Smooth muscle cell (in vitro differentiated cells): Measurements from ENCODE around the gene VARS1. TPM values are rescaled to one million over a fixed set of nuclear protein-coding genes. Genes with fewer than 3 reads are reported as not detected.
"Not testable (repeated sequence)": the region's sequence is repeated elsewhere in the genome, so short reads cannot be mapped to it uniquely, and the experiment has no call there.

ENCODE experiments used
- DNase-seq: peaks from one replicate; lab custom pipeline; 2025; ENCODE audit not compliant: unreplicated experiment; lab: John Stamatoyannopoulos, UW
- H2AFZ ChIP-seq: fragments of 200-600 bp; sonication (generic); 2 replicates; pipeline ENCODE4 v1.6.0; 2016; ENCODE audit warnings: antibody characterized with exemption, low read depth, mild to moderate bottlenecking
- H3F3A ChIP-seq: fragments of 200-600 bp; sonication (generic); 2 replicates; pipeline ENCODE4 v1.6.0; 2017; ENCODE audit warnings: antibody characterized with exemption, low read depth
- H3K27ac ChIP-seq: fragments of 200-600 bp; sonication (generic); 2 replicates; pipeline ENCODE4 v1.5.1; 2016; ENCODE audit warnings: low read depth, mild to moderate bottlenecking
- H3K27me3 ChIP-seq: fragments of 200-600 bp; sonication (generic); 2 replicates; pipeline ENCODE4 v1.6.1; 2016; ENCODE audit warnings: low read depth, mild to moderate bottlenecking
- H3K36me3 ChIP-seq: fragments of 200-600 bp; sonication (generic); 2 replicates; pipeline ENCODE4 v1.5.1; 2016; ENCODE audit warnings: low read depth
- H3K4me1 ChIP-seq: fragments of 200-600 bp; sonication (generic); 2 replicates; pipeline ENCODE4 v1.5.1; 2016; ENCODE audit warnings: low read depth
- H3K4me2 ChIP-seq: fragments of 200-600 bp; sonication (generic); 2 replicates; pipeline ENCODE4 v1.6.0; 2016; ENCODE audit warnings: mild to moderate bottlenecking
- H3K4me3 ChIP-seq: fragments of 200-600 bp; sonication (generic); 2 replicates; pipeline ENCODE4 v1.5.1; 2016; ENCODE audit warnings: mild to moderate bottlenecking
- H3K79me2 ChIP-seq: fragments of 200-600 bp; sonication (generic); 2 replicates; pipeline ENCODE4 v1.6.0; 2016; ENCODE audit warnings: low read depth, mild to moderate bottlenecking
- H3K9ac ChIP-seq: fragments of 200-600 bp; sonication (generic); 2 replicates; pipeline ENCODE4 v1.6.0; 2016; ENCODE audit warnings: low read depth
- H3K9me3 ChIP-seq: fragments of 200-600 bp; sonication (generic); replicated peaks from 2 replicates; pipeline ENCODE4 v1.5.1; 2016; ENCODE audit warnings: low read depth
- H4K20me1 ChIP-seq: fragments of 200-600 bp; sonication (generic); 2 replicates; pipeline ENCODE4 v1.6.0; 2016; ENCODE audit warnings: low read depth
- WGBS: methylation state at CpG from one replicate; pipeline ENCODE4 v1.1.7; 2016; ENCODE audit warnings: low lambda C conversion rate; 5-methylcytosine and 5-hydroxymethylcytosine counted together
- polyA plus RNA-seq: library from polyadenylated mRNA; unstranded; fragments of >200 nt; fragmentation: Nextera tagmentation; extraction: Ambion mirVana; gene quantifications from 2 replicates; pipeline ENCODE4 v1.2.1, GENCODE V29; 2016
- total RNA-seq: library from RNA; depleted of rRNA; stranded (reverse); fragments of >200 nt; gene quantifications from 2 replicates; pipeline ENCODE4 v1.2.3, GENCODE V29; 2014
- TF ChIP-seq, protein P1 (sequence below): fragments of 200-600 bp; sonication (generic); IDR thresholded peaks from 2 replicates; pipeline ENCODE4 v1.5.1; 2017; ENCODE audit warnings: borderline replicate concordance, mild to moderate bottlenecking, antibody characterized with exemption; ENCODE audit not compliant: insufficient read depth, poor library complexity, severe bottlenecking

VARS1 gene
- total and polyA plus RNA-seq, 2 experiments from 2014 or later = 60.8 to 80.8 TPM

DNA sequence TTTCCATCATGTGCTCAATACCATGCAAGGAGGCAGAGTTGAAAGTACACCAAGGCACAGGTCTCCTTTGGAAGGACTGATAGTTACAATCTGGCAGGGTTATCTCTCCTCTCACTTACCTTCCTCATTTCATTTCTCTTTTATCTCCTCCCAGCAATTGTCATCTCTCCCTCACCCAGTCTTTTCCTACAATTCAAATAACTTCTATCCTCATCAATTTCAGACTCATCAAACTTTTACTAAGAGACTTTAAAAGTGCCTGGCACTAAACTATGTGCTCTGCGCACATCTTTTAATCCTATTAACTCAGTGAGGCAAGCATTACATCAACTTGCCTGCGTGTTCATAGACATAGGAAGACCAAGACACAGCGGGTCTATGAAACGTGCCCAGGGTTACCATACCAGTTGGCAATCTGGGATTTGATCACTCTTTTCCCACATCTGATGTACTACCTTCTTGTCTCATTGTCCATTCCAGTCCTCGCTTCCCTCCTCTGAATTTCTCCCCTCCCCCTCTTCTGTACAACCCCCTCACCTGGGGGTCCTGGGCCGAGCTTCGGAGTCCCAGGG is 1.2 kb downstream of the VARS1 start:
- TF ChIP-seq, protein P1, sequence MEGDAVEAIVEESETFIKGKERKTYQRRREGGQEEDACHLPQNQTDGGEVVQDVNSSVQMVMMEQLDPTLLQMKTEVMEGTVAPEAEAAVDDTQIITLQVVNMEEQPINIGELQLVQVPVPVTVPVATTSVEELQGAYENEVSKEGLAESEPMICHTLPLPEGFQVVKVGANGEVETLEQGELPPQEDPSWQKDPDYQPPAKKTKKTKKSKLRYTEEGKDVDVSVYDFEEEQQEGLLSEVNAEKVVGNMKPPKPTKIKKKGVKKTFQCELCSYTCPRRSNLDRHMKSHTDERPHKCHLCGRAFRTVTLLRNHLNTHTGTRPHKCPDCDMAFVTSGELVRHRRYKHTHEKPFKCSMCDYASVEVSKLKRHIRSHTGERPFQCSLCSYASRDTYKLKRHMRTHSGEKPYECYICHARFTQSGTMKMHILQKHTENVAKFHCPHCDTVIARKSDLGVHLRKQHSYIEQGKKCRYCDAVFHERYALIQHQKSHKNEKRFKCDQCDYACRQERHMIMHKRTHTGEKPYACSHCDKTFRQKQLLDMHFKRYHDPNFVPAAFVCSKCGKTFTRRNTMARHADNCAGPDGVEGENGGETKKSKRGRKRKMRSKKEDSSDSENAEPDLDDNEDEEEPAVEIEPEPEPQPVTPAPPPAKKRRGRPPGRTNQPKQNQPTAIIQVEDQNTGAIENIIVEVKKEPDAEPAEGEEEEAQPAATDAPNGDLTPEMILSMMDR = no peak
- peak overlapping the region; percentile 90 for H3K27ac ChIP-seq
- H3K9ac ChIP-seq = peak overlapping the region; percentile 89
- no peaks in the 10 kb centered on the region for H3K27me3 ChIP-seq
- DNase-seq = no peak
- peak overlapping the region; percentile 98 for H3K4me3 ChIP-seq
- no peaks in the 10 kb centered on the region for H3K4me1 ChIP-seq
- no peaks in the 10 kb centered on the region for H3K9me3 ChIP-seq
- H2AFZ ChIP-seq = peak overlapping the region; percentile 97
- WGBS = 1% methylated on average over 7 of the region's 7 CpGs
- no peaks in the 10 kb centered on the region for H3K36me3 ChIP-seq
- H3K4me2 ChIP-seq = peak overlapping the region; percentile 96
- peaks cover 14% of the 10 kb centered on the region for H3F3A ChIP-seq
- H3K79me2 ChIP-seq = peaks cover 24% of the 10 kb centered on the region
- H4K20me1 ChIP-seq = no peaks in the 10 kb centered on the region

DNA sequence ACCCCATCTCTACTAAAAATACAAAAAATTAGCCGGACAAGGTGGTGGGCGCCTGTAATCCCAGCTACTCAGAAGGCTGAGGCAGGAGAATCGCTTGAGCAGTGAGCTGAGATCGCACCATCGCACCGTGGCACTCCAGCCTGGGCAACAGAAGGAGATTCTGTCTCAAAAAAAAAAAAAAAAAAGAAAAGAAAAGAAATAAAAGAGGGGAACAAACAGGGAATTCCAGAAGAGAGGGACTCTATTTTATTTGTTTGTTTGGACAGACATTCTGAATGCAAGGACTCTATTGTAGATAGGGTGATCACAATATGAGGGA is 1.7 kb downstream of the VARS1 start:
- H2AFZ ChIP-seq, H3K27me3 ChIP-seq, H3K9me3 ChIP-seq, H3K36me3 ChIP-seq, DNase-seq, H3K4me1 ChIP-seq, H4K20me1 ChIP-seq: not testable (repeated sequence)
- peak overlapping the region; percentile 98 for H3K4me3 ChIP-seq
- WGBS = 97% methylated on average over 5 of the region's 6 CpGs
- peaks cover 29% of the 10 kb centered on the region for H3K79me2 ChIP-seq
- H3K27ac ChIP-seq = peak overlapping the region; percentile 90
- H3K4me2 ChIP-seq = peak overlapping the region; percentile 96
- H3K9ac ChIP-seq = peak overlapping the region; percentile 89
- H3F3A ChIP-seq = peaks cover 14% of the 10 kb centered on the region

DNA sequence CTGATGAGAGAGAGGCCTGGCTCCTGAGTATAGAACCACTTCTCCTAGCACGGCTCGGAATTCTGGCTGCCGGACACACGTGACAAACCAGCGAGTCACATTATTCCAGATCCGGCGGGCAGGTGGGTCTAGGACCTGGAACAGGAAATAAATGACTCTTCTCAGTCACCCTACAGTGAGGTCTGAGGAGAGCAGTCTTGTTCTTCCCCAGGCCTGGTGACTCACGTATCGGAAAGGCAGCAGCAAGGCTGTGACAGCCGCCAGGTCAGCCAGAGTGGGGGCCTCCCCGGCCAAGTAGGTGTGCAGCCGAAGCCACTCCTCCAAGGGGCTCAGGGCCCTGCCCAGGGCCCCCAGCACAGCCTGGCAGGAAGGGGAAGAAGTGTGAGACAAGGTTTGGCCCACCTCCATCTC is 2.8 kb downstream of the VARS1 start:
- Histone ChIP-seq H3K9ac (no peak overlapping the region), H3K4me1 (no peaks in the 10 kb centered on the region), H3K27me3 (no peaks in the 10 kb centered on the region), H3K79me2 (peaks cover 31% of the 10 kb centered on the region), H3K4me3 (no peak overlapping the region), H3K4me2 (no peak overlapping the region), H2AFZ (no peak overlapping the region), H4K20me1 (no peaks in the 10 kb centered on the region), H3K9me3 (no peaks in the 10 kb centered on the region), H3K36me3 (no peaks in the 10 kb centered on the region), H3K27ac (peak overlapping the region; percentile 70), H3F3A (peaks cover 13% of the 10 kb centered on the region)
- TF ChIP-seq, protein P1 = no peak
- DNase-seq = no peak
- 65% methylated on average over 12 of the region's 12 CpGs for WGBS

DNA sequence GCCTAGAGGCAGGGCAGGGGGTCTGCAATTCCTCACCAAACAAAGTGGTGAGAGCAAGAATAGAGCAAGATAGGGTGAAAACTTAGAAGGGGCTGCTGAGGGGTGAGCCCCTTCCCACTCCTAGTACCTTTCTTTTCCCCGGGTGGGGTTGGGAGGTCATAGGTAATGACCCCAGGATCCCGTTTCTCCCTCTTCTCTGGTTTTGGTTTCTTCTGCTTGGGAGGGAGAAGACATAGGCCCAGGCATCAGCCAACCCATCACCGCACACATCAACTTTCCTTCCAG is 3.5 kb downstream of the VARS1 start:
- H2AFZ ChIP-seq = no peak overlapping the region
- no peak overlapping the region for H3K4me2 ChIP-seq
- H3K27ac ChIP-seq = peak overlapping the region; percentile 70
- DNase-seq = no peak
- no peak overlapping the region for H3K9ac ChIP-seq
- H3K9me3 ChIP-seq = no peaks in the 10 kb centered on the region
- H3K27me3 ChIP-seq = no peaks in the 10 kb centered on the region
- H3K79me2 ChIP-seq = peaks cover 31% of the 10 kb centered on the region
- H3F3A ChIP-seq = peaks cover 7% of the 10 kb centered on the region
- H4K20me1 ChIP-seq = no peaks in the 10 kb centered on the region
- H3K36me3 ChIP-seq = no peaks in the 10 kb centered on the region
- TF ChIP-seq, protein P1 = no peak
- WGBS = 94% methylated on average over 3 of the region's 3 CpGs
- H3K4me1 ChIP-seq = no peaks in the 10 kb centered on the region
- H3K4me3 ChIP-seq = no peak overlapping the region
